Measurements from ENCODE around the gene MYO5B.
A peak's percentile ranks its signal among the peaks of the same experiment; 100 is the strongest.
"Not testable (repeated sequence)": the region's sequence is repeated elsewhere in the genome, so short reads cannot be mapped to it uniquely, and the experiment has no call there.

Gene MYO5B

GRCh38 chr18:49813319-49814146 is 381.4 kb downstream of the MYO5B start, which contains the start of gene ACAA2:
Gene ACAA2, minus strand, starts transcription at chr18:49813533. Its CDS starts 49 bp downstream, at chr18:49813484.
- no peaks in the 10 kb centered on the region for H3K27me3 ChIP-seq (ENCODE audit: control insufficient read depth, insufficient read depth, low read length)
- H3K9ac ChIP-seq (ENCODE audit: low read length) = peak within 1 kb of the TSS; percentile 82
- peak within 1 kb of the TSS; percentile 94 for H3K27ac ChIP-seq (ENCODE audit: low read depth, low read length)
- peaks cover 12% of the 10 kb centered on the region for H3K36me3 ChIP-seq (ENCODE audit: control insufficient read depth, insufficient read depth, low read length)
- peak within 1 kb of the TSS; percentile 80 for H3K4me3 ChIP-seq (ENCODE audit: low read depth, low read length)
- H3K4me1 ChIP-seq (ENCODE audit: control insufficient read depth, insufficient read depth, low read length) = peaks cover 7% of the 10 kb centered on the region
- peaks cover 25% of the 10 kb centered on the region for H3K9me3 ChIP-seq (ENCODE audit: control insufficient read depth, insufficient read depth, low read depth, low read length)

- peaks cover 30% of the 10 kb centered on the region for H3K9me3 ChIP-seq (ENCODE audit: control insufficient read depth, insufficient read depth, low read depth, low read length)
- H3K9ac ChIP-seq (ENCODE audit: low read length) = peak overlapping the region; percentile 82
- H3K27ac ChIP-seq (ENCODE audit: low read depth, low read length) = peak overlapping the region; percentile 94
- H3K4me1 ChIP-seq (ENCODE audit: control insufficient read depth, insufficient read depth, low read length) = peaks cover 7% of the 10 kb centered on the region
- peaks cover 12% of the 10 kb centered on the region for H3K36me3 ChIP-seq (ENCODE audit: control insufficient read depth, insufficient read depth, low read length)
- no peaks in the 10 kb centered on the region for H3K27me3 ChIP-seq (ENCODE audit: control insufficient read depth, insufficient read depth, low read length)
- peak overlapping the region; percentile 80 for H3K4me3 ChIP-seq (ENCODE audit: low read depth, low read length)
Observed at GRCh38 chr18:49813069-49813318, 382.0 kb downstream of the MYO5B start.

DNA sequence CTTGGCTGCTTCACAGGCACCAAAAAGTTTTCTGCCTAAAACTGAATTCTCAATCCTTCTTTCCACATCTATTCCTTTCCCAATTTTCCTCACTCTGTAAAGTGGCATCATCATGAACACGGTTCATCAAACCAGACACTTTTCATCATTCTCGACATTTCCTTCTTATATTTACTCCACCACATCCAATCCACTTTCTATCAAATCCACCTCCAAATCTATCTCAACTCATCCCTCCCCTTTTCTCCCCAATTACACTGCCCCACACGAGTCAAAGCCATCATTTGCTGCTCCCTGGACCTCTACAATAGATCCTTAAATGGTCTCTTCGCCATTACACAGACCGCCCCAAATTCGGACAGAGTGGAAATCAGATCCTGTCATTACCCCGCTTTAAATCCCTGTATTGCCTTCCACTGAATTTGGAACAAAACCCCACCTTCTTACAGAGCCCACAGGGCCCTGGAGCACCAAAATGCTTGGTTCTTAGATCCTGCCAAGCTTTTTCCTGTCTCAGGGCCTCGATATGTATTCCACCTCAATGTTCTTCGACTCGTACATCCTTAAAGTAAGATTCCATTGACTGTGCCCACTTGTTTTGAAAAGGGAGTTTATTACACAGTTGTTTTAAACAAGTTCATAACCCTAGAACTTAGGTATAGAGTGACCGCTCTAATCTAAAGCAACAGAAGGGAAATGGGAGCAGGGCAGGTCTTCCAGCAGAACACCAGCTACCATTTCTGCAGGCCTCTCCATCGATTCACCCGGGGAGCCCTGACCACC is 382.5 kb downstream of the MYO5B start:
- Histone ChIP-seq H3K36me3 (ENCODE audit: control insufficient read depth, insufficient read depth, low read length) (peaks cover 12% of the 10 kb centered on the region), H3K9ac (ENCODE audit: low read length) (peak overlapping the region; percentile 82), H3K27me3 (ENCODE audit: control insufficient read depth, insufficient read depth, low read length) (no peaks in the 10 kb centered on the region), H3K4me1 (ENCODE audit: control insufficient read depth, insufficient read depth, low read length) (peaks cover 7% of the 10 kb centered on the region), H3K4me3 (ENCODE audit: low read depth, low read length) (peak overlapping the region; percentile 80), H3K27ac (ENCODE audit: low read depth, low read length) (peak overlapping the region; percentile 94; the same call in 1 of the 2 replicates), H3K9me3 (ENCODE audit: control insufficient read depth, insufficient read depth, low read depth, low read length) (peaks cover 36% of the 10 kb centered on the region)

- Histone ChIP-seq H3K27me3 (ENCODE audit: control insufficient read depth, insufficient read depth, low read length) (no peaks in the 10 kb centered on the region), H3K27ac (ENCODE audit: low read depth, low read length) (no peak overlapping the region), H3K9ac (ENCODE audit: low read length) (no peak overlapping the region), H3K9me3 (ENCODE audit: control insufficient read depth, insufficient read depth, low read depth, low read length) (peaks cover 46% of the 10 kb centered on the region), H3K36me3 (ENCODE audit: control insufficient read depth, insufficient read depth, low read length) (peaks cover 15% of the 10 kb centered on the region), H3K4me3 (ENCODE audit: low read depth, low read length) (0 out of 2 replicates have a peak overlapping the region, but pooled peaks have one; percentile 1), H3K4me1 (ENCODE audit: control insufficient read depth, insufficient read depth, low read length) (peaks cover 7% of the 10 kb centered on the region)
Observed at GRCh38 chr18:49811151-49811938, 383.6 kb downstream of the MYO5B start.

GRCh38 chr18:49808553-49809191 is 386.3 kb downstream of the MYO5B start:
- H3K9me3 ChIP-seq (ENCODE audit: control insufficient read depth, insufficient read depth, low read depth, low read length) = peaks cover 56% of the 10 kb centered on the region
- peaks cover 15% of the 10 kb centered on the region for H3K36me3 ChIP-seq (ENCODE audit: control insufficient read depth, insufficient read depth, low read length)
- H3K4me3 ChIP-seq (ENCODE audit: low read depth, low read length); H3K27ac ChIP-seq (ENCODE audit: low read depth, low read length); H3K4me1 ChIP-seq (ENCODE audit: control insufficient read depth, insufficient read depth, low read length); H3K9ac ChIP-seq (ENCODE audit: low read length); H3K27me3 ChIP-seq (ENCODE audit: control insufficient read depth, insufficient read depth, low read length): not testable (repeated sequence)

GRCh38 chr18:49804096-49804495 is 390.9 kb downstream of the MYO5B start:
- H3K36me3 ChIP-seq (ENCODE audit: control insufficient read depth, insufficient read depth, low read length) = peaks cover 26% of the 10 kb centered on the region
- H3K27ac ChIP-seq (ENCODE audit: low read depth, low read length) = no peak overlapping the region
- H3K9me3 ChIP-seq (ENCODE audit: control insufficient read depth, insufficient read depth, low read depth, low read length) = peaks cover 54% of the 10 kb centered on the region
- H3K4me3 ChIP-seq (ENCODE audit: low read depth, low read length) = no peak overlapping the region
- no peaks in the 10 kb centered on the region for H3K27me3 ChIP-seq (ENCODE audit: control insufficient read depth, insufficient read depth, low read length)
- H3K4me1 ChIP-seq (ENCODE audit: control insufficient read depth, insufficient read depth, low read length) = no peaks in the 10 kb centered on the region
- H3K9ac ChIP-seq (ENCODE audit: low read length) = no peak overlapping the region

GRCh38 chr18:49802623-49803022 is 392.3 kb downstream of the MYO5B start:
- H3K9ac ChIP-seq (ENCODE audit: low read length) = no peak overlapping the region
- peaks cover 39% of the 10 kb centered on the region; the same call in 1 of the 2 replicates for H3K9me3 ChIP-seq (ENCODE audit: control insufficient read depth, insufficient read depth, low read depth, low read length)
- peaks cover 35% of the 10 kb centered on the region for H3K36me3 ChIP-seq (ENCODE audit: control insufficient read depth, insufficient read depth, low read length)
- H3K27me3 ChIP-seq (ENCODE audit: control insufficient read depth, insufficient read depth, low read length) = no peaks in the 10 kb centered on the region
- peaks cover 4% of the 10 kb centered on the region; the same call in 1 of the 2 replicates for H3K4me1 ChIP-seq (ENCODE audit: control insufficient read depth, insufficient read depth, low read length)
- no peak overlapping the region for H3K4me3 ChIP-seq (ENCODE audit: low read depth, low read length)
- H3K27ac ChIP-seq (ENCODE audit: low read depth, low read length) = no peak overlapping the region

DNA sequence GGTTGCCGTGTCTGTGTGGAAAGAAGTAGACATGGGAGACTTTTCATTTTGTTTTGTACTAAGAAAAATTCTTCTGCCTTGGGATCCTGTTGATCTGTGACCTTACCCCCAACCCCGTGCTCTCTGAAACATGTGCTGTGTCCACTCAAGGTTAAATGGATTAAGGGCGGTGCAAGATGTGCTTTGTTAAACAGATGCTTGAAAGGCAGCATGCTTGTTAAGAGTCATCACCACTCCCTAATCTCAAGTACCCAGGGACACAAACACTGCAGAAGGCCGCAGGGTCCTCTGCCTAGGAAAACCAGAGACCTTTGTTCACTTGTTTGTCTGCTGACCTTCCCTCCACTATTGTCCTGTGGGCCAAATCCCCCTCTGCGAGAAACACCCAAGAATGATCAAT is 394.5 kb downstream of the MYO5B start:
- not testable (repeated sequence) for H3K4me1 ChIP-seq (ENCODE audit: control insufficient read depth, insufficient read depth, low read length); H3K9ac ChIP-seq (ENCODE audit: low read length); H3K27ac ChIP-seq (ENCODE audit: low read depth, low read length); H3K4me3 ChIP-seq (ENCODE audit: low read depth, low read length); H3K27me3 ChIP-seq (ENCODE audit: control insufficient read depth, insufficient read depth, low read length)
- Histone ChIP-seq H3K9me3 (ENCODE audit: control insufficient read depth, insufficient read depth, low read depth, low read length) (peaks cover 19% of the 10 kb centered on the region; the same call in 1 of the 2 replicates), H3K36me3 (ENCODE audit: control insufficient read depth, insufficient read depth, low read length) (peaks cover 53% of the 10 kb centered on the region)

DNA sequence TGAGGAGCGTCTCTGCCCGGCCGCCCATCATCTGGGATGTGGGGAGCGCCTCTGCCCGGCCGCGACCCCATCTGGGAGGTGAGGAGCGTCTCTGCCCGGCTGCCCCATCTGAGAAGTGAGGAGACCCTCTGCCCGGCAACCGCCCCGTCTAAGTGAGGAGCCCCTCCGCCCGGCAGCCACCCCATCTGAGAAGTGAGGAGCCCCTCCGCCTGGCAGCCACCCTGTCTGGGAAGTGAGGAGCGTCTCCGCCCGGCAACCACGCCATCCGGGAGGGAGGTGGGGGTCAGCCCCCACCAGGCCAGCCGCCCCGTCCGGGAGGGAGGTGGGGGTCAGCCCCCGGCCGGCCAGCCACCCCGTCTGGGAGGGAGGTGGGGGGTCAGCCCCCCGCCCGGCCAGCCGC is 395.1 kb downstream of the MYO5B start:
- not testable (repeated sequence) for H3K27ac ChIP-seq (ENCODE audit: low read depth, low read length); H3K9ac ChIP-seq (ENCODE audit: low read length); H3K4me1 ChIP-seq (ENCODE audit: control insufficient read depth, insufficient read depth, low read length); H3K4me3 ChIP-seq (ENCODE audit: low read depth, low read length); H3K27me3 ChIP-seq (ENCODE audit: control insufficient read depth, insufficient read depth, low read length)
- peaks cover 18% of the 10 kb centered on the region; the same call in 1 of the 2 replicates for H3K9me3 ChIP-seq (ENCODE audit: control insufficient read depth, insufficient read depth, low read depth, low read length)
- peaks cover 60% of the 10 kb centered on the region for H3K36me3 ChIP-seq (ENCODE audit: control insufficient read depth, insufficient read depth, low read length)

- H3K27me3 ChIP-seq (ENCODE audit: control insufficient read depth, insufficient read depth, low read length) = no peaks in the 10 kb centered on the region
- H3K9me3 ChIP-seq (ENCODE audit: control insufficient read depth, insufficient read depth, low read depth, low read length) = peaks cover 15% of the 10 kb centered on the region; the same call in 1 of the 2 replicates
- no peak overlapping the region for H3K27ac ChIP-seq (ENCODE audit: low read depth, low read length)
- no peak overlapping the region for H3K9ac ChIP-seq (ENCODE audit: low read length)
- H3K4me1 ChIP-seq (ENCODE audit: control insufficient read depth, insufficient read depth, low read length) = peaks cover 4% of the 10 kb centered on the region; the same call in 1 of the 2 replicates
- H3K4me3 ChIP-seq (ENCODE audit: low read depth, low read length) = no peak overlapping the region
- peaks cover 76% of the 10 kb centered on the region for H3K36me3 ChIP-seq (ENCODE audit: control insufficient read depth, insufficient read depth, low read length)
Observed at GRCh38 chr18:49798001-49798400, 396.9 kb downstream of the MYO5B start.

All from HUES6 (cell line).